Panc1 (cell line): Measurements from ENCODE around the gene NFKB2. TPM values are rescaled to one million over a fixed set of nuclear protein-coding genes. Genes with fewer than 3 reads are reported as not detected.

Source experiments
- ATAC-seq: fragments of 200-7000 bp; cut with Tn5 transposase; 2 replicates; pipeline ENCODE4 v1.9.1; 2020; ENCODE audit warnings: mild to moderate bottlenecking, moderate library complexity
- BruUV-seq: library from RNA; stranded (reverse); fragments of 400-500 nt; replicated peaks from 2 replicates; lab custom pipeline; 2021; lab: Mats Ljungman, UMichigan
- CTCF ChIA-PET: fragments of 300-600 bp; sonication (Branson Sonifier 250); formaldehyde crosslinking; loops from one replicate; lab custom pipeline; 2022; ENCODE audit warnings: antibody characterized with exemption; lab: Charles Lee
- POLR2A ChIA-PET: fragments of 300-600 bp; sonication (Branson Sonifier 250); formaldehyde crosslinking; loops from one replicate; lab custom pipeline; 2022; ENCODE audit warnings: antibody characterized with exemption; lab: Charles Lee
- DNase-seq: peaks from one replicate; pipeline ENCODE4 v3.0.0-alpha.2; 2010; ENCODE audit warnings: low read depth, low spot score
- H3K27ac ChIP-seq: 2 replicates; pipeline ENCODE4 v1.5.1; 2011; ENCODE audit warnings: mild to moderate bottlenecking, low read length, inconsistent platforms
- H3K27me3 ChIP-seq: fragments of 200-500 bp; sonication (Bioruptor generic); 2 replicates; pipeline ENCODE4 v1.6.0; 2014; ENCODE audit warnings: low read length, inconsistent platforms; ENCODE audit not compliant: control insufficient read depth, insufficient read depth
- H3K36me3 ChIP-seq: fragments of 200-500 bp; sonication (Bioruptor generic); 2 replicates; pipeline ENCODE4 v1.5.1; 2014; ENCODE audit warnings: inconsistent platforms, mild to moderate bottlenecking, low read length, moderate library complexity; ENCODE audit not compliant: control insufficient read depth, insufficient read depth
- H3K4me1 ChIP-seq: 2 replicates; pipeline ENCODE4 v1.5.1; 2011; ENCODE audit warnings: inconsistent platforms, mild to moderate bottlenecking, low read length, moderate library complexity; ENCODE audit not compliant: control insufficient read depth, insufficient read depth
- H3K4me3 ChIP-seq, 2 experiments: 2 replicates each; pipeline ENCODE4 v1.5.1; 2011 to 2012; ENCODE audit warnings: low read depth in 2 of 2, low read length in 2 of 2, mild to moderate bottlenecking in 2 of 2, inconsistent platforms in 1 of 2, moderate library complexity in 1 of 2
- H3K9me3 ChIP-seq: fragments of 200-500 bp; sonication (Bioruptor generic); 2 replicates; pipeline ENCODE4 v1.5.1; 2014; ENCODE audit warnings: low read depth, mild to moderate bottlenecking, inconsistent platforms, low read length, moderate library complexity; ENCODE audit not compliant: control insufficient read depth, insufficient read depth
- CTCF ChIP-seq: fragments of 450-650 bp; IDR thresholded peaks from 2 replicates; pipeline ENCODE4 v1.5.1; 2017; ENCODE audit warnings: mild to moderate bottlenecking
- POLR2AphosphoS5 ChIP-seq: IDR thresholded peaks from 2 replicates; pipeline ENCODE4 v1.6.1; 2012; ENCODE audit warnings: mild to moderate bottlenecking, low read depth, low read length, moderate library complexity
- REST ChIP-seq, 2 experiments: IDR thresholded peaks; 2 replicates each; pipeline ENCODE4 v1.6.1; 2011 to 2012; ENCODE audit warnings: low read depth in 2 of 2, control low read depth in 1 of 2, low read length in 1 of 2, mild to moderate bottlenecking in 1 of 2, moderate library complexity in 1 of 2; ENCODE audit not compliant: insufficient read depth in 1 of 2
- SIN3A ChIP-seq: IDR thresholded peaks from 2 replicates; pipeline ENCODE4 v1.6.1; 2012; ENCODE audit warnings: low read depth, mild to moderate bottlenecking, low read length, moderate library complexity, borderline replicate concordance; ENCODE audit not compliant: insufficient read depth
- TCF7L2 ChIP-seq: IDR thresholded peaks from 2 replicates; pipeline ENCODE4 v1.6.1; 2011; ENCODE audit warnings: mild to moderate bottlenecking, low read depth, low read length, inconsistent platforms
- in situ Hi-C: cut with HindIII; loops from 2 replicates; pipeline ENCODE4 v1.10.0; 2016; ENCODE audit warnings: low sequenced_read_pairs, low pct_unique_long_range_greater_than_20kb
- intact Hi-C: fragments of 100-400 bp; cut with micrococcal nuclease; formaldehyde crosslinking; loops from one replicate; pipeline ENCODE4 v1.10.0; 2022; ENCODE audit not compliant: unreplicated experiment
- total RNA-seq: library from RNA; stranded (reverse); gene quantifications from one replicate; pipeline ENCODE4 v1.2.1, GENCODE V29; 2021; ENCODE audit not compliant: unreplicated experiment

The NFKB2 gene
- total RNA-seq, 1 experiment from 2014 or later, result 105 TPM

GRCh38 chr10:102401342-102401654 lies 5.8 kb downstream of the NFKB2 start:
- Histone ChIP-seq H3K27me3 (no peaks in the 10 kb centered on the region), H3K4me1 (peaks cover 45% of the 10 kb centered on the region), H3K4me3 (no peak overlapping the region), H3K27ac (peak overlapping the region; percentile 64), H3K36me3 (peaks cover 2% of the 10 kb centered on the region; the same call in 1 of the 2 replicates), H3K9me3 (no peaks in the 10 kb centered on the region)
- CTCF ChIA-PET, result interaction anchor here (0.6 kb wide), 1 partner anchor 549 kb away, joined by 9 read pairs; no protein-coding TSS in a partner anchor
- TF ChIP-seq TCF7L2 (no peak), SIN3A (no peak), POLR2AphosphoS5 (no peak), CTCF (no peak), REST (IDR thresholded peaks at IDR 0.05; ENCODE audit: insufficient read depth in 1 of 2, low read depth in 2 of 2, low read length in 1 of 2) (no peak)
- DNase-seq, result no peak
- no peak for ATAC-seq
- BruUV-seq, result no TSS peak
- intact Hi-C loops, result loop anchor here (5.0 kb wide), 1 partner anchor 174 kb away; the partner anchor contains the start of gene ELOVL3
- POLR2A ChIA-PET, result no interaction called here
- in situ Hi-C loops, result no loop called here

- BruUV-seq, result no TSS peak
- peaks cover 40% of the 10 kb centered on the region for H3K4me1 ChIP-seq
- CTCF ChIA-PET, result interaction anchor here (0.6 kb wide), 1 partner anchor 549 kb away, joined by 9 read pairs; no protein-coding TSS in a partner anchor
- in situ Hi-C loops (no loop called here), intact Hi-C loops (loop anchor here (5.0 kb wide), 1 partner anchor 175 kb away; the partner anchor contains the start of gene ELOVL3)
- ATAC-seq, result peak; percentile 61
- H3K4me3 ChIP-seq, result no peak overlapping the region
- H3K27me3 ChIP-seq, result no peaks in the 10 kb centered on the region
- no peaks in the 10 kb centered on the region for H3K9me3 ChIP-seq
- peak overlapping the region; percentile 64 for H3K27ac ChIP-seq
- no peak for TF ChIP-seq CTCF
- TF ChIP-seq TCF7L2, result no peak
- TF ChIP-seq POLR2AphosphoS5, result peak; percentile 41; the same call in 1 of the 2 replicates
- TF ChIP-seq SIN3A, result no peak
- no peak for TF ChIP-seq REST (IDR thresholded peaks at IDR 0.05; ENCODE audit: insufficient read depth in 1 of 2, low read depth in 2 of 2, low read length in 1 of 2)
- peaks cover 2% of the 10 kb centered on the region; the same call in 1 of the 2 replicates for H3K36me3 ChIP-seq
- POLR2A ChIA-PET, result interaction anchor here (0.6 to 0.8 kb wide), 2 partner anchors 14 to 20 kb away, joined by 3 read pairs; no protein-coding TSS in a partner anchor
- DNase-seq, result no peak
These were observed 6.4 kb downstream of the NFKB2 start for GRCh38 chr10:102401735-102402511.
